Measurements from ENCODE around the gene MERTK.
"Not testable (repeated sequence)": the region's sequence is repeated elsewhere in the genome, so short reads cannot be mapped to it uniquely, and the experiment has no call there.

Gene MERTK

DNA sequence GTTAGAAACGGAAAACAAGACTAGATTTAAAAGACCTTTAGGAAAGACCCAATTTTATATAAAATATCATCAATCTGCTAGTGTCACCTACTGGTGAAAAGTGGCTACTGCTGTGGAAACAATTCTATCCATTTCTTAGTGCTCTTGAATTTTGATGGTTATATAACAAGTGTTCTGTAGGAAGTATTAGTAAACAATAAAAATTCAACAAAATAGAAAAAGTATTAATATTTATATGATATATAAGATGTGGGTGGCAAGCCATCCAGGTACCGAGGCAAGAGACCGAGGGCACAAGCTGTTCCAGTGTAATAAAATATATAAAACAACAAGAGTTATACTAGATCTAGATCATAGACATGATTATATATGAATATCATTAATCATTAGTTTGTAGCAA, 150.5 kb downstream of the MERTK start:
- DNase-seq, result no peak

DNA sequence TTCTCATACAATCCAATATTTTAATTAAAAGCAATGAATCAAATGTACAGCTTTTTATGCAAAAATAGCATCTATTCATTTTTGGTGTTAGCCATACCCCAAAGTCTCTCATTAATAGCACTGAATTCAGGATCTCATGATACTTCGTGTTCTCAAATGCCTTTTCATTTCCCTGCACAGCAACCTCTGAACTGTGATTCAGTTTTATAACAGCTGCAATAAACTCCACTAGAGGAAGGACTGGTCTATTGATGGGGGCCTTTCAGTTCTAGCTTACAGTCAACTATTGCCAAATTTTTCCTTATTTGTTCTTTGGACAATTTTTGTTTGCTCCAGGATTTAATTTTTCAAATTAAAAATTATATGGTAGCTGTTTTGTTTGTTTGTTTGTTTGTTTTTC, 151.9 kb downstream of the MERTK start:
- DNase-seq, result no peak

DNA sequence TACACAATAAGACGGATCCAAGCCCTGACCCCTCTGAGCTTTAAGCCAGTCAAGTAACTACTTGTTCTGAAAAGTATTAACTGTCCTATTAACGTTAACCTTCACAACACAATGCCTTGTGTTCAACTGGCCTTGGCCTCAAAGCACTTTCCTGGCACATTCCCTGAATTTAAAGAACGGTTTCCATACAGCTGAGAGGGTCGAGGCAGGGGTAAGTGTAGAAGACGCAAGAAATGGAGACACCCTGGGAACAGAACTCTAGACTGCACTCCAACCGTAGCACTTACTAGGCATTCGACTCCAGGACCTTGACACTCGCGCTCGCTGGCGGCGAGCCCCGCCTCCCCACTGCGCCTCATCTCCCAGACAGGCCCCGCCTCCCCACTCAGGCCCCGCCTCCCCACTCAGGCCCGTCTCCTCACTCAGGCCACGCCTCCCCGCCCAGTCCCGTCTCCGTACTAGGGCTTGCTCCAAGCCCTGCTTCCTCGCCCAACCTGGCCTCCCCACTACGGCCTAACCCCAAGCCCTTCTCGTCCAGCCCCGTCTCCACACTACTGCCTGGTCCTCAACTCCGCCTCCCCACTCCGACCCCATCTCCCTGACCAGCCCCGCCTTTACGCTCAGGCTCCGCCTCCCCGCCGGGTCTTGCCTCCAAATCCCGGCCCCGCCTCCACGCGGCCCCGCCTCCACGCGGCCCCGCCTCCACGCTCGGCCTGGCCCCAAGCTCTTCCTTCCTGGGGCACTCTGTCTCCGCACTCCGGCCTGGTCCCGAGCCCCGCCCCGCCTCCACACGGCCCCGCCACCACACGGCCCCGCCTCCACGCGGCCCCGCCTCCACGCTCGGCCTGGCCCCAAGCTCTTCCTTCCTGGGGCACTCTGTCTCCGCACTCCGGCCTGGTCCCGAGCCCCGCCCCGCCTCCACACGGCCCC, 155.8 kb downstream of the MERTK start:
- peak; percentile 95 for DNase-seq

DNA sequence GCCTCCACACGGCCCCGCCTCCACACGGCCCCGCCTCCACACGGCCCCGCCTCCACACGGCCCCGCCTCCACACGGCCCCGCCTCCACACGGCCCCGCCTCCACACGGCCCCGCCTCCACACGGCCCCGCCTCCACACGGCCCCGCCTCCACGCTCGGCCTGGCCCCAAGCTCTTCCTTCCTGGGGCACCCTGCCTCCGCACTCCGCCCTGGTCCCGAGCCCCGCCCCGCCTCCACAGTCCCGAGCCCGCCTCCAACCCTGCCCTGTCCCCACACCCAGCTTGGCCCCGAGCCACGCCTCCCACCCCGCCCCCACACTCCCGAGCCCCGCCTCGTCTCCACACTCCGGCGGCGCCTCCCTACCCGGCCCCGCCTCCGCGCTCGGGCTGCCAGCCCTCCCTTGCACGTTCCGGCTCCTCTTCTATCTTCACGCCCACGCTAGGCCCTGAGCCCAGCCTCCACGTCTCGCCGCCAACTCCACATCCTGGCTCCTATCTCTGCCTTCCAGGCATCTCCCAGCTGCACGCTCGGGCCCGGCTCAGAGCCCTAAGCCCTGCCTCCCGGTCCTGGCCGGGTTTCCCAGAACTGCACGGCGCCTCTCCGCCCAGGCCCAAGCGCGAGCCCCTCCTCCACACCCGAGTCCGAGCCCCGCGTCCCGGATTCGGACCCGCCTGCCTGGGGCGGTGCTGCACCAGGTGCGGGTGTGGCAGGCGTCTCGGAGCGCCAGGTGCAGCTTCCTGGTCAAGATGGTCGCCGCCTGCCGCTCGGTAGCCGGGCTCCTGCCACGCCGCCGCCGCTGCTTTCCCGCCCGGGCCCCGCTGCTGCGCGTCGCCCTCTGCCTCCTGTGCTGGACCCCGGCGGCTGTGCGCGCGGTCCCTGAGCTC, 156.7 kb downstream of the MERTK start, which contains the start of gene TMEM87B:
TMEM87B (plus strand) TSS at position 423 of the 883 bp plus-strand sequence; CDS start at position 746, 323 bp downstream.
- DNase-seq, result peak; percentile 99

DNA sequence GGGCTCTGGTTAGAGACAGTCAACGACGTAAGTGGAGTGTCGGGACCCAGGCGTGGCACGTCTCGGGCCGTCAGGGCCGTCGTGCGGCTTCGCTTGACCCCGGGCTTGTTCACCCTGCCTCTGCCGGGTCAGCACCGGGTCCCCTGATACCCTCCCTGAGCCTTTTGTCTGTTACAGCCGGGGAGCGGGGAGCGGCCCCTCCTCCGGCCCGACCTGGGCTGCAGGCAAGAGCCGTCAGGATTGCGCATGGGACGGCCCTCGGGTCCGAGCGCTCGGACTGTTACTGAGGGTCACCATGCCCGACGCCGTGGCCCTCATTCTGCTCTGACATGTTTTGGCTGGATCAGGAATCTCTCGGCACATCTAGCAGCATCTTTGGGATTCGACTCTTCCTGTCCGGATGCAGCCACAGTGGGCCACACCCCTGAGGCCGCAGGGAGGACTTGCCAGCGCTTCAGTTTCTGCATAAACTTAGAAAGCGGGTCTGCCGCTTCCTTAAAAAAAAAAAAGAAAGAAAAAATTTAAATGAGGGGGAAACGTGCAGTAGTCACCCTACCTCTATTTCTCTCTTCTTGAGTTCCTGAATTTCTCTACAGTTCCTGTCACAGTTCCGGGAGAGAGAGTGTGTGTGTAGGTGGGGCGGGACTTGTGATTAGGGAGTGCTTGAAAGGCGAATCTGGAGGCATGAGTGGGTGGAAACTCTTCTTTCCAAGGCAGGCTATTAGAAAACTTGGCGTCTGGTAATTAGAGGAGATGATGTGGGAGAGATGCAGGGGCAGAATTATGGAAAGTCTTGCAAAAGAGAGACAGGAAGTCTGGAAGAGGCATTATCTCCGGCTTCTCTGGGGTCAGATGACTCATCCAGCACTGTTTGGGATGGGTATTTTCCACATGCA, 157.6 kb downstream of the MERTK start:
- peak; percentile 24 for DNase-seq

DNA sequence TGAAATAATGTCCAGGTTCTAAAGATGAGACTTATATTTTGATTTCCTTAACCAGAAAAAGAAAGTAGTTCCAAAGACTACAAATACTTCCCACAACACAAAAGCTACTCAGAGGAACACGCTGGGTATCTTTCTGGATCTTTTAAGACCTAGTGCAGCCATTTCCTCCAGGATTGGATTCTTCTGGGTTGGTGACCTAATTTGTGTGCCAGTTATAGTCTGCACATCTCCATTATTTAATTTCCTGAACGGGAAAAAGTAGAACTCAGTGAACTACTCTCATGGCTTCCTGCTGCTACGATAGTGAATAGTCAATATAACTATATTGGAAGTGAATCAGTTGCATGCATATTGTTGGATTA, 158.2 kb downstream of the MERTK start:
- no peak for DNase-seq

DNA sequence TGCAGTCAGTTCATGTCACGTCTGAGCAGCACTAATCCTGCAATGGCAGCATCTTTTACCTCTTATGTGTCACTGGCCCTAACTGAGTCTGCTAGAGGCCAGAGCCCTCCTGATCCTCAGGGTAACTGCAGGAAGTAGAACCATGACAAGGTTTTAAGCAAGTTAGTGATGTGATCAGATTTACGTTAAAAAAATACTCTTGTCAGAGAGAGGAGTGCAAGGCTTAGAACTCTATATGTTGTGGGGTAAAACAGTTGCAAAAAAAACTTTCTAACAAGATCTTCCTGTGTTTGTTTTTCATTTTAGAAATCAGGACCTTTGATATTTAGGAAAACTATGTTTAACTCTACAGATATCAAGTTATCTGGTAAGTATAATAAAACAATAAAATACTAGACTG, 161.3 kb downstream of the MERTK start:
- DNase-seq, result no peak

DNA sequence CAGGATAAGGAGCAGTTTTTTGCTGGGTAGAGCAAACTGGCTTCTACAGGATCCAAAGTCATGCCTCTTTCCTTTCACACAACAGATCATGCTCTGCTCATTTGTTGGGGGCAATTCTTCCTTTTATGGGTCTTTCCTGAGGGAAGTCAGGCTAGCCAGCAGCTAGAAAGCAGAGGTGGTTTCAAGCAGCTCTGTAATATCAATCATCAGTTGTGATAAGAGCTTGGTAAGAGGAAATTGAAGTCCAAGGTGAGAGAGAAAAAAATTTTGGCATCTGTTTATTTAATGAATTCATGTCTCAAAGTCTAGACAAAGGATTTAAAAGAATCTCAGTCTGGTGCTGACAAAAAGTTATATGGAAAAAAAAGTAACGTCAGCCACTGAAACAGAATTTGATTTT, 162.9 kb downstream of the MERTK start:
- DNase-seq, result no peak

DNA sequence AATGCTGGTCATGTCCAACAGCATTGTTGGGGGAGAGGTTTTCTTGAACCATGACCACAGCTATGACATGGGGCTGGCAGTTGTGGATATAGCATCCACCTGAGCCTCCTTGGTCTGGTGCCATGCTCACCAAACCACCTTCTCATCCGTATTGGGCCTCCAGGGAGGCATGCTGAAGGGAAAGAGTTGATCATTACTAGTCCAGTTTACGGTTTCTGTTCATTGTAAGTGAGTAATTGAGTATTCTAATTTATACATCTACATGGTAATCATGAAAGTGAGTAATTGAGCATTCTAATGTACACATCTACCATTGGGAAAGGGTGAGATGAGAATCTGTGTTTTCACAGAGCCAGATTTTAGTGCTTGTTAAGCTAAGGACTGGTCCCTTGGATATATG, 163.4 kb downstream of the MERTK start:
- peak; percentile 46 for DNase-seq

DNA sequence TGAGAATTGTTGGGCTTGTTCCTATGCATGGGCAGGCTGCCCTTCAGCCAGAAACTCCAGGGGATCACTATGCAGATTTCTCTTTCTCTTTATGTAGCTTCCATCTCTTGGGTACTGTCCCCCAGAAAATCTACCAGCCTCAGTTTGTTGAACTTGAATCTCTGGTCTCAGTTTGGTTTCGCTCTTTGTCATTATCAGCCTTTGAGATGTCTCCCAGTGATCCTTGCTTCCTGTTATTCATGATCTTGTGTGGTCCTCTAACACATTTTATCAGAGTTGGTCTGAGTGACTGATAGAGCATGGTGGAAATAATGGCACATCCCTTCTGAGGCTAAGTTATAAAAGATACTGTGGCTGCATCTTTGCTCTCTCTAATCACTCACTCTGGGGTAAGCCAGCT, 164.5 kb downstream of the MERTK start:
- DNase-seq, result no peak

DNA sequence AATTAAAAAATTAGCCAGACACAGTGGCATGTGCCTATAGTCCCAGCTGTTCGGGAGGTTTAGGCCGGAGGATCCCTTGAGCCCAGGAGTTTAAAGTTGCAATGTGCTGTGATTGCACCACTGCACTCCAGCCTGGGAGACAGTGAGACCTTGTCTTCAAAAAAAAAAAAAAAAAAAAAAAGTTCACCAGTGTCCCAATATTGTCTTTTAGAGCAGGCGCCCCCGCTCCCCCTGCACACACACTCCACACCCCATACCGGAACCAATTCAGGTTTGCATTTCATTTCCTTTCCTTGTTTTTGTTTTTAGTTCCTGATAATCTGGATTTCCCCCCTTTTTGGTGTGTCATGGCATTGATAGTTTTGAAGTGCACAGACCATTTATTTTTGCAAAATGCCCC, 167.1 kb downstream of the MERTK start:
- no peak for DNase-seq

DNA sequence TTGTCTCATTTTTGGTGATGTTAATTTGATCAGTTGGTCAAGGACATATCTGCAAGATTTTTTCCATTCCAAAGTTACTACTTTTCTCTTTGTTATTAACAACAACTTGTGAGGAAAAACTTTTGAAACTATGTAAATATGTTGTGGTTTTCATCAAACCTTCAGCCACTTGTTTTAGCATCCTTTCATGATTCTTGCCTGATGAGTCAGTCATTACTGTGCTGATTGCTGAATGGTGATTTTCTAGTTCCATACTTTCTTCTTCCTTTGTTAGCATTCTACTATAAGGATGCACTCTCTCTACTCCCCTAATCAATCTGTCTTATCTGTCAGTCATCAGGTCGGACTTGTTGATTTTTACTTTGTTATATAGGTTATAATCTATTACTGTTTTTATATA, 167.6 kb downstream of the MERTK start:
- DNase-seq, result no peak

DNA sequence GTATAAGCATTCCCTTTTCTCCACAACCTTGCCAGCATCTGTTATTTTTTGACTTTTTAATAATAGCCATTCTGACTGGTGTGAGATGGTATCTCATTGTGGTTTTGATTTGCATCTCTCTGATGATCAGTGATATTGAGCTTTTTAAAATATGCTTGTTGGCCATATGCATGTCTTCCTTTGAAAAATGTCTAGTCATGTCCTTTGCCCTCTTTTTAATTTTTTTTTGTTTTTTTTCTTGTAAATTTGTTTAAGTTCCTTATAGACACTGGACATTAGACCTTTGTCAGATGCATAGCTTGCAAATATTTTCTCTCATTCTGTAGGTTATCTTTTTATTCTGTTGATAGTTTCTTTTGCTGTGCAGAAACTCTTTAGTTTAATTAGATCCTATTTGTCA, 171.4 kb downstream of the MERTK start:
- DNase-seq, result not testable (repeated sequence)

DNA sequence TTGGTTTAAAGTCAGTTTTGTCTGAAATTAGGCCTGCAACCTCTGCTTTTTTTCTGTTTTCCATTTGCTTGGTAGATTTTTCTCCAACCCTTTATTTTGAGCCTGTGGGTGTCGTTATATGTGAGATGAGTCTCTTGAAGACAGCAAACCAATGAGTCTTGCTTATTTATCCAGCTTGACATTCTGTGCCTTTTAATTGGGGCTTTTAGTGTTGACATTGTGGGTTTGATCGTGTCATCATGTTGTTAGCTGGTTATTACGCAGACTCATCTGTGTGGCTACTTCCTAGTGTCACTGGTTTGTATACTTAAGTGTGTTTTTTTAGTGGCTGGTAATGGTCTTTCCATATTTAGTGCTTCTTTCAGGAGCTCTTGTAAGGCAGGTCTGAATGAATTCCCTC, 175.5 kb downstream of the MERTK start:
- no peak for DNase-seq

DNA sequence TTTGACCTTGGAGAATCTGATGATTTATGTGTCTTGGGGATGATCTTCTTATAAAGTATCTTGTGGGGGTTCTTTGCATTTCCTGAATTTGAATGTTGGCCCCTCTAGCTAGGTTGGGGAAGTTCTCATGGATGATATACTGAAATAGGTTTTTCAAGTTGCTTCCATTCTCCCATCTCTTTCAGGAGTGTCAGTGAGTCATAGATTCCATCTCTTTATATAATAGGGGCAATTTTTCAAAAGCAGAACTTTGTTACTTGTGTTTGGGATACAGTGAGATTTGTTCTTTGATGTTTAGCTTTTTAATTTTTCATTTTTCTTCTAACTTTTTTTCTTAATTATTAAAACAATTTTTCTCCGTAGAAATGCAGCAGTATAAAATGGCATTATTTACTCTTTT, 176.1 kb downstream of the MERTK start:
- no peak for DNase-seq

DNA sequence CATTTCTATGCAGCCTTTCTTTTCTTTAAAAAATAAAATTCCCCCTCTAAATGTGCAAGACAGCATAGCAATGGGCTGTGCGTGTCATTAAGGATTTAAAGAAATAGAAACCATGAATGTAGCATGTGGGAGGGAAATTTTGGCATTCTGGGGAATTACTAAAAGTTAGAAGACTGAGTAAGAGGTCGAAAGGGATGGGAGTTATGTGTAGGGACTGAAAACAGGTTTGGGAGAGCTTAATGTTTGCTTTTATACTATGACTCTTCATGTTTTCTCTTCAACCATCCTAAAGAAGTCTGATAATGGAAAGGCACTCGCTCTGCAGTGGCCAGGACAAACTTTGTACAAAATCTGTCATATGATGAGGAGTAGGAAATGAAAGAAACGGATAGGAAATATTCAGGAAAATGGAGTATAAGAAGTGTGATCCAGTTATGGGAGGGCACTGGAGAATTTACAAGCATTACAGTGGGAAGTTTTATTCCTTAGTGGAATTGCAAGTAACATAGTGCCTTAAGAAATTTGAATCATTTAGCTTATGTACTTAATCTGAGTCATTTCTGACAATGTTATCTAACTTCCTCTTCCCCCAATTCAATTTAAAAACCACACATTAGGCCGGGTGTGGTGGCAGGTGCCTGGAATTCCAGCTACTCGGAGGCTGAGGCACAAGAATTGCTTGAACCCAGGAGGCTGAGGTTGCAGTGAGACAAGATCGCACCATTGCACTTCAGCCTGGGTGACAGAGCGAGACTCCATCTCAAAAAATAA, 177.3 kb downstream of the MERTK start:
- no peak for DNase-seq

DNA sequence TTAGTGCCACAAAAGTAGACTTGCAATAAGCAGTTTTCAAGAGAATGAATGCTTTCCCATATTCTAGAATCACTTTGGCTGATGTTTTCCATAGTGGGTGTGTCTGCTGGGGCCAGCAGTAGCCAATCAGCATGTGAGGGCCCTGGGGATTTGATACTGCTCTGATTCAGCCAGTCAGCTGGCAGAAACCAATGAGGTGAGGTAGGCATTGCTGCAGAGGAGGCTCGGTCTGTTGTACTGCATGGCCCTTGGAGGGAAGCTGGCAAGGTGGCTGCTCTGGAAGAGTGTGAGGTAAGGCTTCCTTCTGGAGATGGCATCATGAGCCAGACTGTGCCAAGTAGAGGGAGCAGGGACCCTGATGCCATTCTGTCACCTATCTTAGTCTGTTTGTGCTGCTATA, 179.4 kb downstream of the MERTK start:
- peak; percentile 8 for DNase-seq
